GM18499 (cell line): ENCODE results near the gene DOCK9.
"Not testable (repeated sequence)": the region's sequence is repeated elsewhere in the genome, so short reads cannot be mapped to it uniquely, and the experiment has no call there.

Experiments used
- ATAC-seq: cut with Tn5 transposase; IDR thresholded peaks from one replicate; pipeline ENCODE4 v1.9.1; 2021; ENCODE audit warnings: moderate number of reproducible peaks; ENCODE audit not compliant: insufficient read depth, unreplicated experiment

The DOCK9 gene

DNA sequence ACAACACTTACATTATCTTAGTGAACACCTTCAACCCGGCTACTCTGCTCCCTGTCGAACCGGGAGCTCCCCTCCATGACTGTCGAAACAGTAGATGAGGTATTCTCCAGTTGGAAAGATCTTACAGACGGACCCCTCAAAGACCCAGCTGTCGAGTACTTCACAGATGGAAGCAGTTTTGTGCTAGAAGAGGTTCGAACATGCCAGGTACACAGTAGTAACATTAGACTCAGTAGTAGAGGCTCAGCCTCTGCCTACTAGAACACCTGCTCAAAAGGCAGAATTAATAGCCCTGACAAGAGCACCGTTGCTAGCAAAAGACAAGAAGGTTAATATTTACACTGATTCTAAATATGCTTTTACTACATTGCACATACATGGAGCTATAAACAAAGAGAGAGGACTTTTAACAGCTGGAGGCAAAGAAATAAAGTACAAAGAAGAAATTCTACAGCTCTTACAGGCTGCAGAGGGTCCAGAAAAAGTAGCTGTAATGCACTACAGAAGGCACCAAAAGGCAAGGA, 211.8 kb downstream of the DOCK9 start:
- no peak for ATAC-seq

DNA sequence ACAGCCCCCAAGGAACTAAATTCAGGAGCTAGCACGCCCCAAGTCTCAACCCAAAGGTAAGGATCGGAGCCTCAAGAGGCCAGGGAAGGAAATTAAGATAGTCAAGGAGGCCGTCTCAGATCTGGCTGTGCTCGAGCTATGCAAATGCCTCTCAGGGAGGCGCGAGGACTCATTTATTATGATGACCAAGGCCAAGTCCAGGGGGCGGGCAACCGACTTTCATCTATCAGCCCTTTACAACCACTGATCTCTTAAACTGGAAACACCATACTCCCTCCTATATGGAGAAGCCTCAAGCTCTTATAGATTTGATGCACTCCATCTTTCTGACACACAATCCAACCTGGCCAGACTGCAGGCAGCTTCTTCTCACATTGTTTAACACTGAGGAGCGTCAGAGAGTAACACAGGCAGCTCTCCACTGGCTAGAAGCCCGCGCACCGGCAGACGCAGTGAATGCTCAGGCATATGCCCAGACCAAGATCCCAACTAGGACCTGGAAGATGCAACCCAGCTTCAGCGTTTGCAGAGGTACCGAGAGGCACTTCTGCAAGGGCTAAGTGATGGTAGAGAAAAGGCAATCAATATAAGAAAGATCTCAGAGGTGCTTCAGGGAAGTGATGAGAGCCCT, 215.8 kb downstream of the DOCK9 start:
- no peak for ATAC-seq

DNA sequence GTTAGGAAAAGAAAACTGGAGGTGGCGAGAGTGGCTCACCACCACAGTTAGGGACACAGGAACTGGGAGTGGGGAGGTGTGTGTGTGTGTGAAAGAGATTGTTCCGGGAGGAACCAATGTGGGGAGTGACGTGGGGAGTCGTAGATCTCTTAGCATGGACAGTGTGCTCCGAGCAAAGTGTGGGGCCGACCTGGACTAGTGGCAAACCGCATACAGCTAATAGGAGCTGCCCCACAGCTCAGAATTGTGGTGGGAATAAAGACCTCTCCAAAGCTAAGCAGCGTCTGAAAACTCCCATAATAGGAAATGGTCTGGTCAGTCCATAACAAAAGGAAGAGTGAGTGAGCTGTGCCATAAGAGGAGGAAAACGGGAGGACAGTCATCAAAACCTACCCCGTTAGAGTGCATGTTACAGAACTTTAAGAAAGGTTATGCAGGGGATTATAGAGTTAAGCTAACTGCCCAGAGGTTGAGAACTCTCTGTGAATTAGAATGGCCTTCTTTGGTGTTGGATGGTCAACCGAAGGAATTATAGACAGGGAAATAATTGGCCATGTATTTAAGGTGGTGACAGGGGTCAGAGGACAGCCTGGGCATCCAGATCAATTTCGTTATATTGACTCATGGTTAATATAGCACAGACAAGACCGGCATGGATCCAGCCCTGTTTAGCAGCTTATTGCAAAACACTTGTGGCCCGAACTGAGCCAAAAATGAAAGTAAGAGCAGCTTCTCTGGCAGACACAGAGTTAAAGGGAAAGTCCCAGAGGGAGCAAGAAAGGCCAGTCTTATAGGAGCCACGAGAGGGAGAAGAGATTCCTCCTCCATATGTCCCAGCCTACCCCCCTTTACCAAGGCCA, 216.5 kb downstream of the DOCK9 start:
- no peak for ATAC-seq

DNA sequence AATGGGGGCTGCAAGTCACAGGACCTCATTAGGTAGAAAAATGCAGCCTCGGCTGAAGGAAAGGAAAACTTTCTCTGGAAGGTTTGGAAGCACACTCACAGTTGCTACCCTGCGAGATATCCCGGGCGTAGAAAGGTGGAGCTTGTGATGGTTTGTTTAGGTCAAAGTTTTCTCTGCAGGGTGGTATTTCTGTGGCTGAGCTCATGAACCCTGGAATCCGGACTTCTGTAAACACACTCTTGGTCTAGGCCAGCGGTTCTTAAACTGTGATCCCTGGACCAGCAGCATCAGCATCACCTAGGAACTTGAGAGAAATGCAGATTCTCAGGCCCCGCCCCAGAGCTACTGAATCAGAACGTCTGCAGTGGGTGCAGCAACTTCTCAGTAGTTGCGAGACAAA, 222.1 kb downstream of the DOCK9 start:
- ATAC-seq = no peak

DNA sequence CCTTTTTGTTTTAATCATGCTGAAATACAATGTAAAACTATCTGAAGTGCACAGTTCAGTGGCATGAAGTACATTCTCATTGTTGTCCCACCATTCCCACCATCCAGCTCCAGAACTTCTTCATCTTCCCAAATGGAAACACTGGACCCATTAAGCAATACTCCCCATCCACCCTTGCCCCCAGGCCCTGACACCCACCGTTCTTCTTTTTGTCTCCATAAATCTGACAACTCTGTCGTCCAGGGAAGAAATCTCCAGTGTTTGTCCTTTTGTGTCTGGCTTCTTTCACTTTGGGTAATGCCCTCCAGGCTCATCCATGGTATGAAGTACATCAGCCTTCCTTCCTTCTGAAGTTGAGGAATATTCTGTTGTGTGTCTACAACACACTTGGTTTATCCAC, 222.7 kb downstream of the DOCK9 start:
- ATAC-seq = no peak

DNA sequence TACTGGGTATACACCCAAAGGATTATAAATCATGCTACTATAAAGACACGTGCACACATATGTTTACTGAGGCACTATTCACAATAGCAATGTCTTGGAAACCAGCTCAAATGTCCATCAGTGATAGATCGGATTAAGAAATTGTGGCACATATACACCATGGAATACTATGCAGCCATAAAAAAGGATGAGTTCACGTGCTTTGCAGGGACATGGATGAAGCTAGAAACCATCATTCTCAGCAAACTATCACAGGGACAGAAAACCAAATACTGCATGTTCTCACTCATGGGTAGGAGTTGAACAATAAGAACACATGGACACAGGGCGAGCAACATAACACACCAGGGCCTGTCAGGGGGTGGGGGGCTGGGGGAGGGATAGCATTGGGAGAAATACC, 223.4 kb downstream of the DOCK9 start:
- not testable (repeated sequence) for ATAC-seq

DNA sequence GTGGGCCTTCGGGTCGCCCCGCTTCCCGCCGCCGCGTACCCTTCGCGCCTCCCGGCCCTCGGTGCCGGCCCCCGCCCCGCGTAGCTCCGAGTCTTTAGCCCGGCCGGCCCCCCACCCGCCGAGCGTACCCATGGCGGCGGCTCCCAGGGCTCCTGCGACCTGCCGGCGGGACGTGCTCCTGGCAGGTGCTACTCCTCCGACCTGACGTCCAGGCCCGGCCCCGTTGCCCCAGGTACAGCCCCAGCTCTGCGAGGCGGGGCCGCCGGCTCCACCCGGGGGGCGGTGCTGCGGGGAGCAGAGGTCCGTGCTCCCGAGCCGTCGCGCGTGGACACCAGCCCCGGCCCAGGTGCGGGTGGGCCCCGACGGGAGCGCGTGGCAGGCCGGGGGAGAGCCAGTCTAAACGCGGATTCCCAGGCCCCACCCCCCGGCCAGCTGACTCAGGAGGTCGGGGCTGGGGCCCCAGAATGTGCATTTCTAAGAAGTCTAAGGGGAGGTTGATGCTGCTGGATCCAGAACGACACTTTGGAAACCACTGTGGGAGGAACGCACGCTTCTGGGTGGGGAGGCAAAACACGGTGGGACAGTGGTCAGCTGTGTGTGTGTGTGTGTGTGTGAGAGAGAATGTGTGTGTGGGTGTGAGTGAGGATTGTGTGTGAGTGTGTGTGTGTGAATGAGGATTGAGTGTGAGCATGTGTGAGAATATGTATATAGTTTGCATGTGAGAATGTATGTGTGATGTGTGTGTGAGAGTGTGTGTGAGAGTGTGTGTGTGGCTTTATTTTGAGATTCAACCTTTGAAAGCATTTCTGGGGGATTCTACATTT, 225.2 kb downstream of the DOCK9 start, which contains the start of gene SLC15A1:
Gene SLC15A1, minus strand, starts transcription at position 206 of the 824 bp plus-strand sequence. Its CDS starts 74 bp downstream, at position 132.
- no peak for ATAC-seq

DNA sequence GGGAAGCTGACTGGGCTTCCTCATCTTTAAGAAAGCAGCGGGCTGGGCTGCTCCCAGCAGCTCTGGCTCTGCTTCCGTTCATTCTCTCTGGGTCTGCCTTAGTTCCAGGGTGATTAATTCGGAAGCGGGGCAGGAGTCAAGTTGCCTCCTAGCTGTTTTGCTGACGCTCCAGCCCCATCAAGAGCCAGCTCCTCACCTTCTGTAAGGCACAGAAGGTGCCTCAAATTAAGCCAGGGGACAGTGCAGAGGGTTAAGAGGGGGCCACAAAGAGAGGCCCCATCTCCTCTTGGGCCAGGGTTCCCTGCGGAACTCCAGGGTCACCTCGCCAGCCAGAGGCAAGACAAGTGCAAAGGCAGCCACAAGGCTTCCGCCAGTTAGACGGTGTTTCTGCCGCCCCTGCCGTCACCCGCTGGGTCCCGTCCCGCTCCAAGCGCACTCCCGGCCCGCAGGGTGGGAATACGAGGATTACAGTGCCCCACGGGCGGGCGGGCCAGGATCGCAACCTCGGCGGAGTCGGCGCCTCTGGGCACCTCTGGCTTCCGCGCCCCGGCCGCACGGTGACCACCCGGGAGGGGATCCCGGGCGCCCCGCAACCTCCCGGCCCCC, 225.9 kb downstream of the DOCK9 start:
- ATAC-seq = no peak

DNA sequence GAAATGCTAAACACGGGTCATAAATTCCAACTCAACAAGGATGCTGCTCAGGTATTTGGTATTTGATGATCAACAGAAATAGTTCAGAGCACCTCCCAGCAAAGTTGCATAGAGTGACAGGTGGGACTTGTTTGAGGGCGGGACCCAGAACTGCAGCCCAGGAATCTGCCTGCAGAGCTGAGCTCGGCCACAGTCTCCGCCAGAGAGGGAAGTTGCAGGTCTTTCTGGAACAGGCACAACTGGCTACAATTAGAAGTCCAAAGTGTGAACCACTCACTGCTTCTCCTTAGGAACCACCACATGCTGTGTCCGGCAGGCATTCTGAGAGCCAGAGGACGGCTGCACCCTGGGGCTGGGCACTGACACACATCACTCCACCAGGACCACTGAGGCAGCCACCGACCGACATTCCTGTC, 226.5 kb downstream of the DOCK9 start:
- ATAC-seq = no peak

DNA sequence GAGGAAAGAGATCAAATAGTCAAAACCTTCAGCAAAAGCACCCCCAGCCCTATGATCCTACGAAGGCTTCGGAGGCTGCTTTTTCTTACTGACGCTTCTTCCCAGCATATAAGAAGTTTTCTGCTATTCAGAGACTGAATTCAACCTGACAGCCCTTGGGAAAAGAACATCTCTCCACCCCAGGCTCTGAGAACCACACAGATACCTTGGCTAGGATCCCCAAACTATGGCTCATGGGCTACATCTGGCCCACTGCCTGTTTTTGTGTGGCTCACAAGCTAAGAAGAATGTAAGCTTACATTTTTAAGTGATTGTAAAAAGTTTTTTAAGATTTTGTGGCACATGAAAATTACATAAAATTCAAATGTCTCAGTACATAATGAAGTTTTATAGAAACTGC, 228.4 kb downstream of the DOCK9 start:
- no peak for ATAC-seq

DNA sequence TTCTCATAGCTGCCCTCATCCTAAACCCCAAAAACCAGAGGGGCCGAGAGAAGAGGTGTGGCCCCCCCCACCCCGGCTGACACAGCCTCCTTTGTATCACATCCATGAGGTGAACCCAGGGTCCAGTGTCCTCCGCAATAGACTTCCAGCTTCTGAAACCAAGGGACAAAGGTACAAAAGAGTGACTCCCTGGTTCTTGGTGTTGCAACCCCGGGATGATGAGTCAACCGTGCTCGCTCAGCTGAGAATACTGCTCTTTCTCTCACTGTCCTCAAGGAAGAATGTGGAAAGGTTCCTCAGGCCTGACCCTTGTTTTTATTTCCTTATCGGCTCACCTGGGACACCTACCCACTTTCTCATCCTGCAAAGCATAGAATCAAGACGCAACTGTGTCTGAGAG, 230.9 kb downstream of the DOCK9 start:
- ATAC-seq = no peak
